C1 segment of cervical spinal cord (tissue), 14 donors: ENCODE measurements around the gene ADAMTS9.

Experiments used
- DNase-seq, 14 donors: peaks; one replicate each; lab custom pipeline; 2025; lab: John Stamatoyannopoulos, UW

The ADAMTS9 gene

DNA sequence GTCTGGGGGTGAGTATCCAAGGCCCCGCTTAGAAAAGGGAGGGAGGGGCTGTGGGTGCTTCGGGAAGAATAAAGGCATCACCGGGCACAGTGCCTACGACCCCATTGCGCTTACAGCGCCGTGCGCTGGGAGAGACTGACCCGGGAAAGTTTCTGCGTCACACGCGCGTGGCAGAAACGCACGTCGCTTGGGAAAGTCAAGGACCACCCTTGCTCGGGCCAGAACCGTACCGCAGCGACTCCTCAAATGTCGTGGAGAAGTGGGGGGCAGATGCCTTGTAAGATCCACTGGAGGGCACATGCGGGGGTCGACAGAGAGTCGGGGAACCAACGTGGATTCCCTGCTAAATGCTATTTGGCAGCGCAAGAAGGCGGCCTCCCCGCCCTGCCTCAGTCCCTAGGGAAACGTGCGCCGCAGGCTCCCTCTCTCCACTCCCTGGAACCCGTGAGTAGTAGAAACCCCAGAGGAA lies 2.4 kb downstream of the ADAMTS9 start:
- peak in 3 of 14 donors; percentile 35 to 61 (median 51) for DNase-seq

- peak in 7 of 14 donors; percentile 8 to 55 (median 35) for DNase-seq
Observed at GRCh38 chr3:64684715-64685261, 3.0 kb downstream of the ADAMTS9 start.

DNA sequence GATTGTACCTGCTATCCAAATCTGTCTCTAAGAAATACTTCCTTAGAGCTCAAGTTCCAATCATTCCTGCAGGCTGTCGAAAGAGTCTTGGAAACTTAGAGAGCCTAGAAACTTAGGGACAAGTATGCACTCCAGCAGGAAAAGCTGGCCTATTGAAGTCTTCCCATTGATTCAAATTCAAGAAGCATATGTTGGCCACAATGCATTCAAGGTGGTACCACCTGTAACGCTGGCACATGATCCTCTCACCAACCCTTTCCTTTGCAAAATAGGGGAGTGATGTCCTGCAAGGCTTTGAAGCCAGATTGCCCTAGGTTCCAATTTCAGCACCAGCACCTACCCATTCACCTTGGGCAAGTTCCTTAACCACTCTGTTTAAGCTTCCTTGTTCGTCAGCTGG lies 6.0 kb downstream of the ADAMTS9 start:
- DNase-seq: no peak

DNA sequence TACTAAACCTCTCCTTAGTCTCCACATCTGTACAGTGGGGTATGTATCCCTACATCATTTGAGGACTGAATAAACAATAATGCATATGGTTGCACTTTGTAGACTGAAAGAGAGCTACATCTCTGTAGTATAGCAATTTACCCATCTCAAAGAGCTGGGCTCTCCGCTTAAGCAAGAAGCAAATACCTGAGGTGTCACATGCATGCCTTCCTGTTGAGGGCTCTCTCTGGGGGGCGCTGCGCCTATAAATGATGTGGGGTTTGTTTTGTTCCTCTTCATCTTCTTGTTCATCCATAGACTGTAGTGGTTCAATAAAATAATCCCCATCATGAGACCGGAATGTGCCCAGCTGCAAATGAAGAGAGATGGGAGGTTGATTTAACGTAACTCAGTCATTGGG lies 6.8 kb downstream of the ADAMTS9 start:
- no peak for DNase-seq

GRCh38 chr3:64680334-64680733 lies 7.5 kb downstream of the ADAMTS9 start:
- DNase-seq: no peak

DNA sequence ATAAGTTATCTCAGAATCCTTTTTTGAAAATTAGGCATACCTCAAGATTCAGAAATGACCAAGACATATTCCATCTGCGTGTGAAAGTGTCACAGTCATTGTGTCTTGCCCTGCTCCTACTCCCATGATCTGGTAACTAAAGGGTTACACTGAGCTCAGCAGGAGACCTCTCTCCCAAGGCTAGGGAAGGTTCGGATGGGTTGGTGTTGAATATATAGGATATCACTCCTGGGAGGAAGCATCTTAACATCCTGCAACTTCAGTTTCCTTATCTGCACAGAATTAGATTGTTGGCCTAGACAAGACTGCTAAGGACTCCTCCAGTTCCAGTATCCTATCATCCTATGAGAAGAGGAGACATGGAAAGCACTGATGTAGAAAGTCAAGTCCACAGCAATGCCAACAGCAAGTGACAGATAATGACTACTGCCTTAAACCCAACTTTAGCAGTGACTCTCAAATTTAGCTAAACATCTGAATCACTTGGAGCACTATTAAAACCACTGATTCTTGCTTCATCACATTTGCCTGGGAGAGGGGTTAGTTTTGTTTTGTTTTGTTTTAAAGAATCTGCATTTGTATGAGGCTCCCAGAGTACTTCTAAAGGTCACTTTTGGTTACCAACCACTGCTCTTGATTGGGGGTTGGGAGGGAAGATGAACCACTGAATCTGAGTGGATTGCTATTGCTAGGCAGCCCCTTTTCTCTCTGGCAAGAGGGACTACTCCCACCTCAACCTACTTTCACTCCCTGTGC lies 9.7 kb downstream of the ADAMTS9 start:
- DNase-seq: no peak

DNA sequence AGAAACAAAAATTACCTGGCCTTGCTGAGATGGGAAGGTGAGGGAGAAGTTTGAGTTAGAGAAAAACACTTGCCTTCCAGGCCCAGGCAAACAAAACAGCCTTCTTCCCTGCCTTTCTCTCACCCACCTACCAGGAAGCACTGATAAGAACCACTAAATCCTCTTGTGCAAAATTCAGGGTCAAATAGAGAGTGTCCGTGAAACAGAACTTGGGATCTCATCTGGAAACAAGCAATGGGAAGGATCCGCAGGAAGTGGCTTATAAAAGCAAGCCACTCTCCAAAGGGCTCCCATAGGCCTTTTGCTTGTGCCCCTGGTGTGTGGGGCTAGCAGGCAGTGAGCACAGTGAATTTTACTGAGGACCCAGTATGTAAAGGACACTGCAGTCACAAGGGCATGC lies 11.0 kb downstream of the ADAMTS9 start:
- no peak for DNase-seq

DNA sequence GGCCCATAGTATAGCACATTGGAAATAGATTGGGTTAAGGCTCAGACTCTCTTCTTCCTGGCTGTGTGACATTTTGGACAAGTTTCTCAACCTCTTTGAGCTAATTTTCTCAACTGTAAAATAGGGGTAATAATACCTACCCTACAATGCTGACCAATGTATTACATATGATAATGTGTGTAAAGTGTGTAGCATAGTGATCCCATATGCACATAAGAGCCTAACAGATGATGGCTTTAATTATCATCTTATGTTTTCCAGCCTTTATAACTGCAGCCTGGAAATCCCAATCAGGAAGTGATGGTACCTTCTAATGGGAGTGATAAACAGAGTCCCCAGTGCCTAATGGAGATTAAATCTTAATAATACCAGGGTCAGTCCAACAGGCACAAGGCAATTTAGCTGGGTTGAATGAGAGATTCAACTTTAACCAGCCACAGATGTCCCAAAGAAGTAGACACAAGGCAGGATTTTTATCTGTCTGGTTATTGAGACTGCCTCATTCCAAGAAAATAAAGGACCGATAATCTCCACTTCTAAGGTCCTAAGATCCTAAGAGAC lies 12.0 kb downstream of the ADAMTS9 start:
- no peak for DNase-seq

- no peak for DNase-seq
Observed at GRCh38 chr3:64674591-64675076, 13.2 kb downstream of the ADAMTS9 start.

- DNase-seq: no peak
Observed at GRCh38 chr3:64673159-64673715, 14.6 kb downstream of the ADAMTS9 start.

DNA sequence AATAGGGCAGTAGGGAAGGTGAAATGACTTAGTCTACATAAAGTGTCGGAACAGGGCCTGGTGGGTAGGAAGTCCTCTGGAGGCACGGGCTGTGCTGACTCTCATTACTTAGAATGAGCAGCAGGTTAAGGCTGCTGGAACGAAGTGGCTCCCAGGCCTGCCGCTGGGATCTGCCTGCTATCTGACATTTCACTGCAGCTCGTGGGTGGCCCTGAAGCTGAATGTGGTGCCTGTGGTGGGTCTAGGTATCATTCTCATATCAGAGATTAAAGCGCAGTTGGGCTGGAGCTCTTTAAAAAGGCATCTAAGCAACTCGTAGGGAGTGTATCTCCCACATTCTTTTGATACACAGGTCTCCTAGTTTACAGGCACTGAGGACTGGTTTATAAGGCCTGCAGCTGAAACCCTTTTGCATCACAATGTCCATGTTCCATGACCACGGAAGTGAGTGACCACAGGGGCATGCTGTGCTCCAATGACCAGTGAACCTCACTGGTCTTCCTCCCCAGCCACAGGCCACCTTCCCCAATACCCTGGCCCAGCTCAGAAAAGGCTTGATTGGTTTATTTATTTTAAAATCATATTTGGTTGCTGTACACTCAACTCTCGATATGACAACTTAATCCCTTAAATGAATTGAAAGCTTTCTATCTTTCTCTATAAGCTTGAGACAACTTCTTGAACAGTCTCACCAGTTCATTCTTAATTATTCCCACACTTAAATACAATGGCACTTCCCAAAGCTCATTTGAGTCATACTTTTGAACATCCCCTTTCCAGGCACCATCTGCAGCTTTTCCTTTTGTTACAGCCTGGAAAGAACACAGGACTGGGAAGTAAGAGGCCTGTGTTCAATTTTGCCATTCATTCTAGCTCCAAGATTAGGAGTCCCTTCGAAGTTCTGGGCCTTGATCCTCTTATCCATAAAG lies 19.0 kb downstream of the ADAMTS9 start:
- peak in 1 of 14 donors; percentile 35 for DNase-seq

DNA sequence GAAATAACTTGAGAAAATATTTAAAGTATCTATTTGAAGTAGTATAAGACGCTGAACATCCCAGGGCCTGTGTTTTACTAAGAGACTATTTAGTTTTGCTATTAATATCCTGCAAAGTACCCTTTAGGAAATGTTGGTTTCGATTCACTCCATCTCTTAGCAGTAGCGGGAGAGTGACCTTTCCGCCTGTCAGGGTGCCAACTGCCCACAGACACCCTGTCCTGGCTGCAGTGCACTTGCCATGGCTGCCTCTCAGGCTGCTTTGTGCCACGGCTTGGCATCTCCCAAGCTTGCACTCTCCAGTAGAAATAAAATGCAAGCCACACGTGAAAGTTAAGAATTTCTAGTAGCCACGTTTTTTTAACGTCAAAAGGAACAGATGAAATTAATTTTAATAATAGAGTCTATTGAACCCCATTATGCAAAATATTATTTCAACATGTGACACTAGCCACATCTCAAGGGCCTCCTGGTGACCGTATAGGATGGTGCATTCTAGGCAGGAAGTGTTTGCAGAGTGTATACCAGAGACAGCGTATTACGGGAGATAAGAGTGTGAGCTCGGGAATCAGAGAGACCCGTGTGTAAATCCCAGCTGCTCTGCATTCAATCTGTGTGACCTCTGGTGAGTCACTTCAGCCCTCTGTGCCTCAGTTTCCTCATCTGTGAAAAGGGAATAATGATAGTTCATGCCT lies 19.8 kb downstream of the ADAMTS9 start:
- DNase-seq: peak in 5 of 14 donors; percentile 1 to 38 (median 22)

DNA sequence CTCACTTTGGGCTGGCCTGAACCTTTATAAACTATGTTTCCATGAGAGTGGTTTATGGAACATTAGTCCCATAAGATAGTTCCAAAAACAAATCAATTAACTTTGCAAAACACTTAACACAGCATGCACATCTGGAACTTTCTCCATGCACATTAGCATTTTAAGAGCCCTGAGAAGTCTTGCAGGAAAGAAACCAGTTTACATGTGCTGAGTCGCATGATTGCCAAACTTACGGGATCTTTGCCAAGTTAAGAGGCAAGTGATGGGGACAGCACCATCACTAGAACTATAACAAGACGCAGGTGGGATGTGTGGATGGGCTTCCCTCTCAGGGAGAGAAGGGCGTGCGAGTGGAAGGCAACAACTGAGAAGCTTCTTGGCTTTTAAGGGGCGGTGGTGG lies 20.7 kb downstream of the ADAMTS9 start:
- DNase-seq: no peak

DNA sequence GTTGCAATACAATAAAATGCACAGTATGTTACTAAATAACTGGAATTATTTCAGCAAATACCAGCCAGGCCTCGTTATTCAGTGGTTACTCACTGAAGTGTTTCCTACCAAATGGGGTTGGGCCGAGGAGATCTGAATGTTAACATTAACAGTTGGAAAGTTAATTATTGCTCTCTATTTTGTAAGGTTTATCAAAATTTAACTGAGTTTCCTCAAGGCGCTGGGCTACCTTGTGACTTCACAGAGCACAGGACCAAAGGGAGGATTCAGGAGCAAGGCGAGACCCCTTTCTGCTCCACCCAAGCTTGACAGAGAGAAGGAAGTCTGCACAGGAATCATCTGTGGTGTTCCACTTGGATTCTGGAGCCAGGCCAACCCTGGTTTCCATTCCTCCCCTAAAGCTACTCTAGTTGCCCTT lies 21.6 kb downstream of the ADAMTS9 start:
- DNase-seq: no peak

DNA sequence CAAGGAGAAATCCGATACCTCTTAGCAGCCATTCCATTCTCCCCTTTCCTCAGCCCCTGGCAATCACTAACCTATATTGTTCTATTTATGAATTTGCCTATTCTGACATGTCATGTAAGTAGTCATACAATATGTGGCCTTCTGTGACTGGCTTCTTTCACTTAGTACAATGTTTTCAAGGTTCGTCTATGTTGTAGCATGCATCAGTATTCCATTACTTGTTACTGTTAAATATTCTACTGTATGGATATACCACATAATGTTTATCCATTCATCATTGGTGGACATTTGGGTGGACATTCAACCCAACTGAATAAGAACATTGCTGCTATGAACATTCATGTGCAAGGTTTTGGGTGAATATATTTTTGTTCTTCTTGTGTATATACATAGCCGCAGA lies 23.4 kb downstream of the ADAMTS9 start:
- DNase-seq: no peak

GRCh38 chr3:64659617-64659978 lies 28.2 kb downstream of the ADAMTS9 start:
- no peak for DNase-seq

GRCh38 chr3:64658001-64658400 lies 29.8 kb downstream of the ADAMTS9 start:
- DNase-seq: no peak

DNA sequence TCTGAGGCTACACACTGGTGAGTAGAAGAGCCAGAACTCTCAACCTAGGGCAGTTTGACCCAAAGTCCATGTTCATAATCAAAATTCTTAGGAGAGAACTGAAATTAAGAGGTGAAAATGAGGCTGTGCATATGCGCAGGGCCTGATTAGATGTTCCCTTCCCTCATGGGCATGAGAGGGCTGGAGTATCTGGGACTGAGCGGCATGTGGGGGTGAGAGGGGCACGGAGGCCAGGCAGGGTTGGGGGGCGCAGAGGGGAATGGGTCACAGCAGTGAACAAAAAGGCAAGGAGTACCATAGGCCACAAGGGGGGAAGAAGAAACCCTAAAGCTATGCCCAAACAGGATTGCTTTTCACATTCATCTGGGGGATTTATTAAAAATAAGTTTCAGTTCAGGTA lies 31.3 kb downstream of the ADAMTS9 start:
- DNase-seq: no peak

GRCh38 chr3:64655160-64655559 lies 32.6 kb downstream of the ADAMTS9 start:
- no peak for DNase-seq

DNA sequence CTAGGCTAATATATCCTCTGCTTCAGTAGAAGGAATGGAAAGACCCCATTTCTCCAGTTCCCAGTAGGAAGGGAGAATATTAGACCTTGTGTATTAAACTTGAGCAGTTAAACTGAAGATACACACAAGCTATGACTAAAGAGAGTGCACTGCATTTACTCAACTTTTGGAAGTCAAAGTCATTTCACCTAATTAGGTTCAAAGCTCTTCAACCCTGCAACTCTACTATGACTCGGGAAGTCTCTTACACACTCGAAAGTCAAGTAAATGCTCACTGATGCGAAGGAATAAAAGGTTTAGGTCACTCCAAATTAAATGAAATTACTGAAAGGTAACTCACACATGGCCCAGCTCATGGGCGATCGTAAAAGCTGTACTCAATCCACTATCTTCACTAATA lies 33.8 kb downstream of the ADAMTS9 start:
- DNase-seq: no peak

DNA sequence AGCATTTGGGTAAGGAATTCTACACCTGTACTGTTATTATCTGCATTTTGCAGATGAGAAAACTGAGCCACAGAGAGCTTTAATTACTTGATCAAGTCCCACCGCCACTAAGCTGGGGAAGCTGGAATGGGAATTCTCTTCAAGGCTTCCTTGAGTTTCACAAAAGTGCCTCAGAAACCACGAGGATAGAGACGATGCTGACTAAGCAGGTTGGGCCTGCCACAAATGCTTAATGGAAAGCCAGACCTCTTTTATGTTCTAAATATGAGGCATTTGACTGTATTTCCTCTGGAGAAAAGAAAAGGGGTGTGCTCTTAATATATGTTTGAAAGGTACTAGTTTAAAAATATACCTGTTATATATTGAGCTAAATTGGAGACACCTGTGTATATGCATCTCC lies 34.7 kb downstream of the ADAMTS9 start:
- no peak for DNase-seq
